ENCODE measurements around the gene WASF2. TPM values are rescaled to one million over a fixed set of nuclear protein-coding genes. Genes with fewer than 3 reads are reported as not detected.

WASF2 gene
- polyA plus RNA-seq, 1 experiment = 62.7 TPM

- TF ChIP-seq, protein P1, sequence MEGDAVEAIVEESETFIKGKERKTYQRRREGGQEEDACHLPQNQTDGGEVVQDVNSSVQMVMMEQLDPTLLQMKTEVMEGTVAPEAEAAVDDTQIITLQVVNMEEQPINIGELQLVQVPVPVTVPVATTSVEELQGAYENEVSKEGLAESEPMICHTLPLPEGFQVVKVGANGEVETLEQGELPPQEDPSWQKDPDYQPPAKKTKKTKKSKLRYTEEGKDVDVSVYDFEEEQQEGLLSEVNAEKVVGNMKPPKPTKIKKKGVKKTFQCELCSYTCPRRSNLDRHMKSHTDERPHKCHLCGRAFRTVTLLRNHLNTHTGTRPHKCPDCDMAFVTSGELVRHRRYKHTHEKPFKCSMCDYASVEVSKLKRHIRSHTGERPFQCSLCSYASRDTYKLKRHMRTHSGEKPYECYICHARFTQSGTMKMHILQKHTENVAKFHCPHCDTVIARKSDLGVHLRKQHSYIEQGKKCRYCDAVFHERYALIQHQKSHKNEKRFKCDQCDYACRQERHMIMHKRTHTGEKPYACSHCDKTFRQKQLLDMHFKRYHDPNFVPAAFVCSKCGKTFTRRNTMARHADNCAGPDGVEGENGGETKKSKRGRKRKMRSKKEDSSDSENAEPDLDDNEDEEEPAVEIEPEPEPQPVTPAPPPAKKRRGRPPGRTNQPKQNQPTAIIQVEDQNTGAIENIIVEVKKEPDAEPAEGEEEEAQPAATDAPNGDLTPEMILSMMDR (IDR thresholded peaks at IDR 0.05; ENCODE audit: low read depth, low read length) = no peak
- POLR2A ChIA-PET = no interaction called here
- no peak for DNase-seq (ENCODE audit: low read depth, low spot score)
- Histone ChIP-seq H3K27me3 (ENCODE audit: control insufficient read depth, insufficient read depth, low read length) (no peaks in the 10 kb centered on the region), H3K4me3 (ENCODE audit: low read depth, low read length) (no peak overlapping the region), H3K9me3 (ENCODE audit: control insufficient read depth, insufficient read depth, low read length) (no peaks in the 10 kb centered on the region), H3K27ac (ENCODE audit: low read depth, low read length) (no peak overlapping the region)
- CTCF ChIA-PET = interaction anchor here (0.6 to 7.4 kb wide), 4 partner anchors 102 to 355 kb away, joined by 3 to 168 read pairs (median 4); no protein-coding TSS in a partner anchor
Observed at GRCh38 chr1:27400082-27400962, 89.6 kb downstream of the WASF2 start.

DNA sequence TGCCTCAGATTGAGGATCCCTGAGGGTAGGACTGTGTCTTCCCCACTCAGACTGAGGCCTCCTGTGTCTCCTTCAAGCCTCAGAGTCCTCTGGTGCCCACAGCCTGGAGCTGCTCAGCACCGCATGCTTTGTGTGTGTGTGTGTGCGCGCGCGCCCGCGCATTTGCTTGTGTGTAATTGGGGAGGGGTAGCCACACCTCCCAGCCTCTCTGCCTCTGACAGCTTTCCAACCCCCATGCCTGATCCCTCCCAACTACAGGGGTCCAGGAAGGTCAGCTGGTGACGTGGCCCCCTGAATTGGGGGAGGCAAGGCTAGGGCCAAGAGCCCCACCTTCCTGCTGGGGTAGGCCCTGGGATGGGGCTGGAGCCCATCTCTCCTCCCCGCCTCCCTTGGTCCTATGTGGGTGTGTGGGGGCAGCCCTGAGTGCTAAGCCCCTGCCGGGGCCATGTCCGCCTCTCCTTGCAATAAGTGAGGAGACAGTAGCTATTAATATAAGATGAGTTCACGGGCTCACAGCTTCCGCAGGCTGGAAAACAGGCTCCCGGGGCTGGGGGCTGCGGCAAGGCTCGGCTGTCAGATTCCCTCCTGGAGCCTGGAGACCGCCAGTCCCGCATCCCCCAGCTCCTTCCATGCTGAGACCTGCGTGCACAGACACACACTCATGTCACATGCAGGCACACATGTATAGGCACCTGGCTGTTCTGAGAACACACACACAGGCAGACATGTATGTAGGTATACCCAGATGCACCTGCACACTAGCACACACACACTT is 90.5 kb downstream of the WASF2 start:
- no peaks in the 10 kb centered on the region for H3K27me3 ChIP-seq (ENCODE audit: control insufficient read depth, insufficient read depth, low read length)
- H3K27ac ChIP-seq (ENCODE audit: low read depth, low read length) = no peak overlapping the region
- no peak for DNase-seq (ENCODE audit: low read depth, low spot score)
- ChIA-PET POLR2A (interaction anchor here (0.8 to 1.1 kb wide), 2 partner anchors 203 to 204 kb away, joined by 3 to 4 read pairs; partner anchors contain the start of gene AHDC1), CTCF (interaction anchor here (0.6 to 7.4 kb wide), 3 partner anchors 101 to 207 kb away, joined by 3 to 168 read pairs (median 4); no protein-coding TSS in a partner anchor)
- no peaks in the 10 kb centered on the region for H3K9me3 ChIP-seq (ENCODE audit: control insufficient read depth, insufficient read depth, low read length)
- TF ChIP-seq, protein P1 (IDR thresholded peaks at IDR 0.05; ENCODE audit: low read depth, low read length) = no peak
- no peak overlapping the region for H3K4me3 ChIP-seq (ENCODE audit: low read depth, low read length)

- no peak for DNase-seq (ENCODE audit: low read depth, low spot score)
- POLR2A ChIA-PET = interaction anchor here (0.8 to 1.1 kb wide), 2 partner anchors 203 to 205 kb away, joined by 3 to 4 read pairs; partner anchors contain the start of gene AHDC1
- CTCF ChIA-PET = interaction anchor here (1.4 to 7.4 kb wide), 3 partner anchors 100 to 208 kb away, joined by 4 to 168 read pairs (median 20); no protein-coding TSS in a partner anchor
Observed at GRCh38 chr1:27398405-27399149, 91.4 kb downstream of the WASF2 start.

DNA sequence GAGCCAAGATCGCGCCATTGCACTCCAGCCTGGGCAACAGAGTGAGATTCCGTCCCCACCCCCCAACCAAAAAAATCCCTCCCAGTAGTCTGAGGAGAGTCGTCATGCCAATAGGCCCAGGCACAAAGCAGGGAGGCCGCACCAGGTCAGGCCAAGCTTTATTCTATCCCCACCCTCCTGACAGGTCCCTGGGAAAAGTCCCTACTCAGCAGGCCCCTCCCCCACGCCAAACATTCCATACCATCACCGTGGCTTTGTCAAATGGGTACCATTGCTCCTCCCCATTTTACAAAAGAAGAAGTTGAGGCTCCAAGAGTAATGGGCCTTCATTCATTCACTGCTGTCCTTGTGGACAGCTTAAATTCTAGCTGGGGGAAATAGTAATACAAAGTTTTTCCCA is 92.2 kb downstream of the WASF2 start:
- Histone ChIP-seq H3K4me3 (ENCODE audit: low read depth, low read length) (no peak overlapping the region), H3K27me3 (ENCODE audit: control insufficient read depth, insufficient read depth, low read length) (no peaks in the 10 kb centered on the region), H3K9me3 (ENCODE audit: control insufficient read depth, insufficient read depth, low read length) (no peaks in the 10 kb centered on the region), H3K27ac (ENCODE audit: low read depth, low read length) (no peak overlapping the region)
- DNase-seq (ENCODE audit: low read depth, low spot score) = no peak
- POLR2A ChIA-PET = no interaction called here
- CTCF ChIA-PET = interaction anchor here (0.9 to 7.4 kb wide), 3 partner anchors 100 to 211 kb away, joined by 3 to 168 read pairs (median 20); no protein-coding TSS in a partner anchor
- TF ChIP-seq, protein P1 (IDR thresholded peaks at IDR 0.05; ENCODE audit: low read depth, low read length) = no peak

More at GRCh38 chr1:27398405-27399149, 91.4 kb downstream of the WASF2 start:
- Histone ChIP-seq H3K27me3 (ENCODE audit: control insufficient read depth, insufficient read depth, low read length) (no peaks in the 10 kb centered on the region), H3K4me3 (ENCODE audit: low read depth, low read length) (no peak overlapping the region), H3K27ac (ENCODE audit: low read depth, low read length) (peak overlapping the region; percentile 21), H3K9me3 (ENCODE audit: control insufficient read depth, insufficient read depth, low read length) (no peaks in the 10 kb centered on the region)
- TF ChIP-seq, protein P1 (IDR thresholded peaks at IDR 0.05; ENCODE audit: low read depth, low read length) = no peak

All from AG04450 (cell line).